HG02884 (cell line): ENCODE measurements around the gene TMPRSS3.

Source experiments
- ATAC-seq: cut with Tn5 transposase; IDR thresholded peaks from one replicate; pipeline ENCODE4 v1.9.1; 2021; ENCODE audit warnings: mild to moderate bottlenecking, moderate library complexity; ENCODE audit not compliant: unreplicated experiment

The TMPRSS3 gene

DNA sequence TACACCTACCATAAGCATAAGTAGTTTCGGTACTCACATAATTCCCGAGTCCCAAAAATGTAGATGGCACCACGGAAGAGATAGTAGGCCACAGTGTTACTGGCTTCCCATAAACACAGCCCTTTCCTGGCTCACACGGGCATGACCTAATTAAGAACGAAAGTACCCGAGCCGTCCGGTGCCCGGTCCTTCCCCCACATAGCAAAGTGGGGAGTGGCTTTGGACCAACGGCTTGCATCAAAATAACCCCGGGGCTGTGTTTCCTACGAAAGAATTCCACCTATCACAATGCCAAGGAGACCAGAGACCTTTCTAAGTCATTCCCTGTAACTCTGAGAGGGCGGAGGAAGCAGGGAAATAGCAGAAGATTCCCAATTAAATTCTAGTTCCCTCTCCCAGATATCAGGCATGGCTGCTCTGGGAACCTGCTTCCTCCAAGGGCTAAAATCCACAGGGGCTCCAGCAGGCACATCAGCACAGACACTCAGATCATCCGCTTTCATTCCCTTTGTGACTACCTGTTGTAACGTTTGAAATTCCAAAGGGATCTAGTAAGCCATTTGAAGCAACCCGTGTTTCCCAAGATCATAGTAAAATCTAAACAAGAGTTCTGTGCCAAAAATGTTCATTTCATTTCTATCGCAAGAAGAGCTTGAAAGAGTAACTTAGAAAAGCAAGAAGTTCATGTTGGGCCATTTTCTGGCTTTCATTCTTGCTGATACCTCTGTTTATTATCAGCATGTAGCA lies at the start of gene TMPRSS3:
TMPRSS3 (minus strand) TSS at position 148 of the 747 bp plus-strand sequence. CDS start 635 bp downstream, outside the sequence.
- no peak for ATAC-seq

- no peak for ATAC-seq
These were observed 49.5 kb upstream of the TMPRSS3 start for GRCh38 chr21:42445311-42445710.

GRCh38 chr21:42444745-42445059 lies 48.9 kb upstream of the TMPRSS3 start:
- ATAC-seq: no peak

GRCh38 chr21:42443876-42444744 lies 48.3 kb upstream of the TMPRSS3 start:
- ATAC-seq: no peak

DNA sequence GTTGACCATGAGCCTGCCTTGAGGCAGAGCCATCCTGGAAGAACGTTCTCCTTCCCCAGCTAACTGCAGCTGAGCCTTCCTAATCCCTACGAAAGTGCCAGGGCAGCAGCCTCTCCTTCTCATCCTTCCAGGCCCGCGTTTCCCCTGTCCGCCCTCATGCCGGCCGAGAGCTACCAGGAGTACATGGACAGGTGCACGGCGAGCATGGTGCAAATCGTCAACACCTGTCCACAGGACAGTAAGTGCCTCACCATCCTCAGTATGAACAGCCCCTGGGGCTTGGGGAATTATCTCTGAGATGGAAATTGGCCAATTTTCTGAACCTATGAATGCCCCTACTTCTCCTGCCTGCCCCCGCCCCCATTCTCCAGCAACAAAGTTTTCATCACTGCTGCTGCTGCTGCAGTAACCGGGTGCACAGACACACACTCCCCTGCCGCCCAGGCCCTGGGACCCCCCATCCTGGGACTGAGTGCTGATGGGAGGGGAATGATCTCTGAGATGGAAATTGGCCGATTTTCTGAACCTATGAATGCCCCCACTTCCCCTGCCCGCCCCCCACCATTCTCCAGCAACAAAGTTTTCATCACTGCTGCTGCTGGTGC lies 47.4 kb upstream of the TMPRSS3 start:
- ATAC-seq: no peak

GRCh38 chr21:42441963-42442362 lies 46.1 kb upstream of the TMPRSS3 start:
- no peak for ATAC-seq

DNA sequence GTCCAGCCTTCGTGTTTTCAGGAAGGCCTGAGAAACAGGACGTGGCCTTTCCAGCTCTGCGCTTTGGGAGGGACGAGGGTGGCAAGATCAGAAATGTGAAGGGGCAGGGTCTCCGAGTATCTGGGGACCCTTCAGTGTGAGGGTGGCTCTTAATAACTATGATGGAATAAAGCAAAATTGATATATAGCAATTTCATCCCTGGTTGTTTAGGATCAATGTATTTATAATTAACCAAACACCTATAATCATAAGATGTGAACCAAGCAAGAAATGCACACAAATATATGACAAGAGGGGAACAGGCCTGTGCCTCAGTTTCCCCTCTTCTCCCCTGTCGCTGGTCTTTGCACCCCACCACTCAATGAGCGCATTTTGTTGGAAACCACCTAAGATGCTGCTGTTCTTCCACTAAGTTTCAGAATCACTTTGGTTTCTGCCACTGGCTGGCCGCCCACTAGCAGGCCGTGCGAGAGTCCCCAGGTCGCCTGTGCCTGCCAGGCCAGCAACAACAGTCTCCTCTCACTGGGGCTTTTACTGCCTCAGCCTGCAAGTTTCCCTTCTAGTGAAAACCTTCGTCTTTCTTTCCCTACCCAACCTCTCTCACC lies 44.4 kb upstream of the TMPRSS3 start:
- ATAC-seq: no peak

GRCh38 chr21:42439284-42440186 lies 43.7 kb upstream of the TMPRSS3 start:
- ATAC-seq: no peak

- ATAC-seq: no peak
These were observed 42.7 kb upstream of the TMPRSS3 start for GRCh38 chr21:42438316-42439205.

DNA sequence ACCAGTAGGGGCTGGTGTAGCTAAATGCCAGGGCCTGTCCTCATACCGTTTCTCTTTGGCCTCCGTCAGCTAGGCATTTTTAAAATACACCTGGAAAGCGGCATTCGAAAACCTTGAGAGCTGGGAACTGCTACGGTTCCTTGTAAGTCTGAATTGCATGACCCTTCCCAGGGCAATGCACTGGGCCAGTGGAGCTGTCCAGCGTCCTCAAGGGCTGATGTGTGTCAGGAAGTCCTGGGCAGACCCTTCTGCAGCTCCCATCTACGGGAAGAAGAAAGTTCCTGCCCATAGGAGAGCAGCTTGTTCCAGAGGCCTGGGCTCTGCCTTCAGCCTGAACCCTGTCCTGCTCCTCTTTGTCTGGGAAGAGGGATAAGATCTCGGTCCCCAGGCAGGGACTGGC lies 41.9 kb upstream of the TMPRSS3 start:
- no peak for ATAC-seq

DNA sequence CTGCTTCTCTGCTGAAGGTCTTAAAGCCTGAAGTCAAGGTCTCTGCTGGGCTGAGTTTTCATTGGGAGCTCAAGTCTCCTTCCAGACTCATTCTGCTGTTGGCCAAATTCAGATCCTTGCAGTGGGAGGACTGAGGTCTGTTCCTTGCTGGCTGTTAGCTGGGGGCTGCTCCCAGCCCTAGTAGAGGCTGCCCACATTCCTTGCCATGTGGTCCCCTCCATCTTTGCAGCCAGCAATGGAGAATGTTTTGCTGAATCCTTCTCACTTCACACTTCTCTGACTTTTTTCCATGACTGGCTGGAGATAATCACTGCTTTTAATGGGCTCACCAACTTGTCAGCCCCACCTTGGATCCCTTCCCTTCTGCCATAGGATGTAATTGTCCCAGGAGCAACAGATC lies 41.1 kb upstream of the TMPRSS3 start:
- no peak for ATAC-seq

DNA sequence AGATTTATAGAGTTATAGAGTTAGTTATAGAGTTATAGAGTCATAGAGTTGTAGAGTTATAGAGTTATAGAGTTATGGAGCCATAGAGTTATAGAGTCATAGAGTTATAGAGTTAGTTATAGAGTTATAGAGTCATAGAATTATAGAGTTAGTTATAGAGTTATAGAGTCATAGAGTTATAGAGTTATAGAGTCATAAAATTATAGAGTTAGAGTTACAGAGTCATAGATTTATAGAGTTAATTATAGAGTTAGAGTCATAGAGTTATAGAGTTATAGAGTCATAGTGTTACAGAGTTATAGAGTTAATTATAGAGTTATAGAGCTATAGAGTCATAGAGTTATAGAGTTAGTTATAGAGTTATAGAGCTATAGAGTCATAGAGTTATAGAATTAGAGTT lies 40.0 kb upstream of the TMPRSS3 start:
- ATAC-seq: no peak

DNA sequence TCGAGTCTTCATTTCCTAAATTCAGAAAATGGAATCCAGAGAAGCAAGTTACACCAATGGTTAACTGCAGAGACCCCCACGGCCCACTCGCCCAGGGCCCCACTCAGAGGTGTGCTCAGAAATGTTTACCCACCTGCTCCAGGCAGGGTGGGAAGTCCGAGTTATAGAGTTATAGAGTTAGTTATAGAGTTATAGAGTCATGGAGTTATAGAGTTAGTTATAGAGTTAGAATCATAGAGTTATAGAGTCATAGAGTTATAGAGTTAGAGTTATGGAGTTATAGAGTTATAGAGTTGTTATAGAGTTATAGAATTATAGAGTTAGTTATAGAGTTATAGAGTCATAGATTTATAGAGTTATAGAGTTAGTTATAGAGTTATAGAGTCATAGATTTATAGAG lies 39.5 kb upstream of the TMPRSS3 start:
- no peak for ATAC-seq

DNA sequence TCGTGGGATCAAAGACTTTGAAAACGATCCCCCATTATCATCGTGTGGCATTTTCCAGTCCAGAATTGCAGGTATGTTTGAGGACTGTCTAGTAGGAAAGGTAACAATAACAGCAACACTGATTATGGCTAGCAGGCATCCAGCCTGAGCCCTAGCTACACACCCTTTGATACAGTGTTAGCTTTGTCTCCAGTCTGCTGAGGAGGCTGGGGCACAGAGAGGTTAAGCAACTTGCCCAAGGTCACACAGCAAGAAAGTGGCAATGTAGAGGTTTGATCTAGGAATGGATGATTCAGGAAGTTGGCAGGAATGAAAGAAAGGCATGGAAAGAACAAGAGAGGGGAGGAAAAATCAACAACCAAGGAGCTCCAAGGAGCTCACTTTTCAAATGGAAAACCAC lies 39.0 kb upstream of the TMPRSS3 start:
- no peak for ATAC-seq

DNA sequence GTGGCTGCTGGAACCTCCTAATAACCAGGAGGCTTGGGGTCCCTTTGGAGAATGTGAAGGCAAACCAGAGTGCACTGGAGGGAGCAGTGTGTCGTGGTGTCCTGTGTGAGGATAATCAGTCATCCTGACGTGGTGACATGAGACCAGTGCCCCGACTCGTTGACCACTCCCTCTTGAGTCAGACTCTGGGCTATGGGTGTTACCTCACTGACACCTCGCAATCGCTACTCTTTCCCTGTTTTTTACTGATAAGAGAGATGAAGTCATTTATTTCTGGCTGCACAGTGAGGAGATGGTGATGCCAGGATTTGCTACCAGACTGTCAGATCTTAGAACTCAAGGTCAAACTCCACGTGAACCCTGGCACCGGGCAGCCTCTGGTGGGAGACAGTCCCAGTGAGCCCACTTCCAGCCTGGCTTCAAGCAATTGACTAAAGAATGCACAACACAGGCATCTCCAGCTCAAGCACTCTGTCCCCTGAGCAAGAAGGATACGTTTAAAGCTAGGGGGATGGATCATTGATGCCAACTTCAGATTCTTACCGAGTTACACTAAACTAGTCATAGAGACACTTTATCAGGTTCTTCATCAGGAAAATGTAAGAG lies 38.2 kb upstream of the TMPRSS3 start:
- no peak for ATAC-seq

GRCh38 chr21:42432695-42433094 lies 36.8 kb upstream of the TMPRSS3 start:
- no peak for ATAC-seq

DNA sequence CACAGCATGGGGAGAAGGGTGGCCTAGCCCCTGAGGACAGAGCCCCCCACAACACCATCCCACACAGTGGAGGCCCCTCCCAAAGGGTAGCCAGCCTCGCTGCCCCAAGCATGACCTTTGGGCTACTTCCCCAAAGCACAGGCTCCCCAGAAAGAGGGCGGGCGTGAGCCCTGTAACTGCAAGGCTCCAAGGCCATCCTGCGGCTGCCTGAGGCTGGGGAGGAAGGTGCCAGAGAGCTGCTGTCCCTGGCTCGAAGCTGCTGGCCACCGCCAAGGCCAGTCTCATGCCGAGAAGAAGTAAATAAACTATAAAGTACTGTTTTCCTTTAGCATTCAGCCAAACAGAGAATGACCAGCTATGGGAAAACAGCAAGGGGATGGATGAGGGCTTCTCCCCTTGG lies 35.3 kb upstream of the TMPRSS3 start:
- no peak for ATAC-seq

DNA sequence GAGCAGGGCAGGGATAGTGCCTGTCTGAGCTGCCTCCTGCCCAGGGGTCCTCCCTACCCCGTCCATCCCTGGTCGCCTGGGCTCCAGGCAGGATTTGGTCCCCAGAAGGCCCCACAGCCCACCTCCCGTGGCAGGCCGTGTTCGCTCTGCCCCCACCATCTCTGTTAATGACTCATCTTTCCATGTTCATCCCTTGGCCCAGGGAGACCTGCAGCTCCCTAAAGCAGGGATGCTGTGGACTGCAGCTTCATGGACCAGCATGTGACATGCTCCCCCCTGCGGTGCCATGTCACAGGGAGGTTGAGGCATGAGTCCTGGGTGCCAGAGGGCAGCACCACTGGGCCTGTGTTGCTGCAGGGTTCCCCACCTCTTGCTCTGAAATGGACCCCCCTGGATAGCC lies 34.7 kb upstream of the TMPRSS3 start:
- ATAC-seq: no peak

- no peak for ATAC-seq
These were observed 34.0 kb upstream of the TMPRSS3 start for GRCh38 chr21:42429856-42430255.
